Hematopoietic multipotent progenitor cell treated with erythropoietin and hydrocortisone succinate and interleukin-3 and kit ligand, for 17 days (in vitro differentiated cells): Measurements from ENCODE around the gene PROSER1.
"Not testable (repeated sequence)": the region's sequence is repeated elsewhere in the genome, so short reads cannot be mapped to it uniquely, and the experiment has no call there.

Experiments used
- DNase-seq: peaks from one replicate; pipeline ENCODE4 v3.0.0-alpha.2; 2015; ENCODE audit warnings: low spot score

PROSER1 gene

GRCh38 chr13:39025433-39025839 lies 12.5 kb downstream of the PROSER1 start:
- DNase-seq = no peak

- DNase-seq = no peak
These were observed 14.1 kb downstream of the PROSER1 start for GRCh38 chr13:39023761-39024160.

- DNase-seq = no peak
These were observed 14.6 kb downstream of the PROSER1 start for GRCh38 chr13:39023316-39023715.

GRCh38 chr13:39020853-39021462 lies 16.9 kb downstream of the PROSER1 start:
- DNase-seq = no peak

- no peak for DNase-seq
These were observed 21.1 kb downstream of the PROSER1 start for GRCh38 chr13:39016787-39017186.

GRCh38 chr13:39016087-39016486 lies 21.8 kb downstream of the PROSER1 start:
- DNase-seq = no peak

- no peak for DNase-seq
These were observed 24.4 kb downstream of the PROSER1 start for GRCh38 chr13:39013462-39013861.

GRCh38 chr13:39012608-39013007 lies 25.3 kb downstream of the PROSER1 start:
- no peak for DNase-seq

GRCh38 chr13:39006371-39007111 lies 31.3 kb downstream of the PROSER1 start:
- DNase-seq = not testable (repeated sequence)

GRCh38 chr13:38998739-38999138 lies 39.1 kb downstream of the PROSER1 start:
- no peak for DNase-seq

- DNase-seq = no peak
These were observed 44.5 kb downstream of the PROSER1 start for GRCh38 chr13:38993381-38993780.

- DNase-seq = no peak
These were observed 47.2 kb downstream of the PROSER1 start, which contains the start of gene STOML3 for GRCh38 chr13:38990693-38991092. STOML3 (minus strand) TSS chr13:38990831; CDS start chr13:38990721, 110 bp downstream.

- DNase-seq = no peak
These were observed 56.8 kb downstream of the PROSER1 start for GRCh38 chr13:38981096-38981495.

- no peak for DNase-seq
These were observed 57.2 kb downstream of the PROSER1 start for GRCh38 chr13:38980750-38981078.

- DNase-seq = no peak
These were observed 57.8 kb downstream of the PROSER1 start for GRCh38 chr13:38979891-38980749.

- no peak for DNase-seq
These were observed 67.4 kb downstream of the PROSER1 start for GRCh38 chr13:38970380-38971051.

- no peak for DNase-seq
These were observed 68.7 kb downstream of the PROSER1 start for GRCh38 chr13:38969187-38969586.

- DNase-seq = no peak
These were observed 70.4 kb downstream of the PROSER1 start for GRCh38 chr13:38967446-38967845.

GRCh38 chr13:38965281-38965680 lies 72.6 kb downstream of the PROSER1 start:
- DNase-seq = no peak

GRCh38 chr13:38960175-38960574 lies 77.7 kb downstream of the PROSER1 start:
- DNase-seq = no peak
